GM19395 (cell line): ENCODE results near the gene LSM12.

ENCODE experiments used
- ATAC-seq: cut with Tn5 transposase; IDR thresholded peaks from one replicate; pipeline ENCODE4 v1.9.1; 2021; ENCODE audit warnings: mild to moderate bottlenecking, moderate library complexity; ENCODE audit not compliant: unreplicated experiment

LSM12 gene

DNA sequence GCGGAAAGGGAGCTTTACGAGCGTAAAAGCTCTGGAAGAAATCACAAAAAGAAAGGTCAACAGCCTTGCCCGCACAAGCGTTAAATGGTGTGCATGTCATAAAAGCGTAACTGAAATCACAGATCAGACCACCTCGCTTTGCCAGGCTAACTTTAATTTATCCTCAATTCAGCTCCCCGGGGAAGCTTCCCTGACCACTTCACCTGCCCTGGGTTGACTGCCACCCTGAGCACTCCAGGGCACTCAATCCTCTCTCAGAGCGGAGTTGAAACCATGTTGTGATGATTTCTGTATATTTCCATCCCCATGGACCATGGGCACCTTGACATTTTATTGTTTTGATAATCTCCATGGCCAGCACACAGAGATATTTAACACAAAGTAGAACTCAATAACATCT is 78.2 kb downstream of the LSM12 start:
- no peak for ATAC-seq

DNA sequence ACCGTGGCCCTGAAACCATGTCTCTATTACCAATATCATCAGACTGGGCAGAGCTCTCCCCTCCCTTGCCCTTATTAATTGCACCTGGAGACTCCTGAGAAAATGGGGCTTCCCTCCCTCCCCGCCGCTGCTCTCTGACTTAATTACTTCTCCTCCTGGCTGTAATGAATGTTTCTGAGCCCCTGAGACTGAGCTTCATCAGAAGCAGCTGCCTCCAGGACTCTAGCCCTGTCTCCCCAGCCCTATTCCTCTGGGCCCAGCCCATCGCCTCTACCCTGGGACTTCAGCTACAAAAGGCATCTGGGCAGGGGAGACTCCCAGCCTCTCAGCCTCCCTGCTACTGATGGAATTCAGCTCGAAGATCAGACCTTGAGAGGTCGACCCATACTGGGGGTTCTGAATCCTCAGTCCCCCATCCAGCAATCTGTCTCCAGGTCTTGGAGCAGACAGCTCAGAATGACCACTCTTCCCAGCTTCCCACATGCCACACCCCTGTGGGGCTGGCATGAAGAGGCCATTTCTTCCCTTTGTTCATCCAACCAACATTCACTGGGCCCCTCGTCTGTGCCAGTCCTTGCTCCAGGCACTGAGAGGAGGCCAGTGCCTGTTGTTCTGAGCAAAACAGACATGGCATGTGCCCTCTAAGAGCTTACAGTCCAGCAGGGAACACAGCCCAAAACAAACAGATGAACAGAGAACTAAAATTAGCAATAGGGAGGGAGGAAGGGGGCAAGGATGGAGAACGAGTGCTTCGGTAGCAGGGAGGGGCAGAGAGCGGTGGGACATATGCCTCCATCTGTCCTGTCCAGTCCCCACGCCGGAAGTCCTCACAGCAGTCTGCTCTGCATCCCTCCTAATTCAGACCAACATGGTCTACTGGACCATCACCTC is 79.1 kb downstream of the LSM12 start:
- no peak for ATAC-seq

- ATAC-seq = no peak
Measured at GRCh38 chr17:43986225-43986981, 80.1 kb downstream of the LSM12 start.

DNA sequence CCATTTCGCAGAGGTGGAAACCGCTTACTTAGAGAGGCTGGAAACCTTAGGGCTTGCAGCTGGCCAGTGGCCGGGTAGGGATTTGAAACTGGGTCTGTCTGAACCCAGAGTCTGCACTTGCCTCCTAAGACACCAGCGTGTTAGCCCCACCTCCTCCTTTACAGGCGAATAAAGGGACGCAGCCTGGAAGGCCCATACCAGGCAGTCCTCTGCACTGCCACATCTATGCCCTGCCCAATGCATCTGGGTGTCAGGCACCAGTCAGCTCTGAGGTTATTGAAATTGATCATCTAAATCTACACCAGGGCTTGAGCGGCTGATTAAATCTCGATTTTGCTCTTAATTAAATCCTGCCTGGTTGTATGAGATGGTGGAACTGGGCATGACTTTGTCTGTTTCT is 82.0 kb downstream of the LSM12 start:
- ATAC-seq = no peak
